ENCODE data around the gene CTPS2.

Gene CTPS2

GRCh38 chrX:16552546-16552945, 159.9 kb downstream of the CTPS2 start:
- Histone ChIP-seq H3K27me3 (ENCODE audit: control insufficient read depth, insufficient read depth, low read length) (no peaks in the 10 kb centered on the region), H3K4me3 (ENCODE audit: low read depth, low read length) (no peak overlapping the region), H3K4me1 (no peaks in the 10 kb centered on the region), H3K9ac (no peak overlapping the region), H3K79me2 (no peaks in the 10 kb centered on the region), H3K9me3 (ENCODE audit: control insufficient read depth, low read length) (no peaks in the 10 kb centered on the region), H2AFZ (no peak overlapping the region), H3K27ac (no peak overlapping the region), H3K4me2 (ENCODE audit: low read length) (no peak overlapping the region), H3K36me3 (ENCODE audit: control insufficient read depth, insufficient read depth, low read length) (no peaks in the 10 kb centered on the region)
- no peak for TF ChIP-seq CTCF (IDR thresholded peaks at IDR 0.05)

- H2AFZ ChIP-seq: no peak overlapping the region
- H3K4me3 ChIP-seq (ENCODE audit: low read depth, low read length): no peak overlapping the region
- H3K4me1 ChIP-seq: no peaks in the 10 kb centered on the region
- H3K9me3 ChIP-seq (ENCODE audit: control insufficient read depth, low read length): no peaks in the 10 kb centered on the region
- H3K9ac ChIP-seq: no peak overlapping the region
- H3K27me3 ChIP-seq (ENCODE audit: control insufficient read depth, insufficient read depth, low read length): no peaks in the 10 kb centered on the region
- TF ChIP-seq CTCF (IDR thresholded peaks at IDR 0.05): no peak
- no peak overlapping the region for H3K4me2 ChIP-seq (ENCODE audit: low read length)
- H3K27ac ChIP-seq: no peak overlapping the region
- no peaks in the 10 kb centered on the region for H3K79me2 ChIP-seq
- H3K36me3 ChIP-seq (ENCODE audit: control insufficient read depth, insufficient read depth, low read length): no peaks in the 10 kb centered on the region
Observed at GRCh38 chrX:16547644-16548043, 164.8 kb downstream of the CTPS2 start.

- no peak for TF ChIP-seq CTCF (IDR thresholded peaks at IDR 0.05)
- H3K36me3 ChIP-seq (ENCODE audit: control insufficient read depth, insufficient read depth, low read length): no peaks in the 10 kb centered on the region
- no peak overlapping the region for H3K4me2 ChIP-seq (ENCODE audit: low read length)
- no peaks in the 10 kb centered on the region for H3K27me3 ChIP-seq (ENCODE audit: control insufficient read depth, insufficient read depth, low read length)
- no peaks in the 10 kb centered on the region for H3K9me3 ChIP-seq (ENCODE audit: control insufficient read depth, low read length)
- no peak overlapping the region for H3K27ac ChIP-seq
- no peak overlapping the region for H2AFZ ChIP-seq
- H3K9ac ChIP-seq: no peak overlapping the region
- no peaks in the 10 kb centered on the region for H3K79me2 ChIP-seq
- H3K4me1 ChIP-seq: no peaks in the 10 kb centered on the region
- no peak overlapping the region for H3K4me3 ChIP-seq (ENCODE audit: low read depth, low read length)
Observed at GRCh38 chrX:16544969-16545368, 167.5 kb downstream of the CTPS2 start.
